Non-pigmented ciliary epithelial cell (primary cell): ENCODE measurements around the gene TNFRSF9.
"Not testable (repeated sequence)": the region's sequence is repeated elsewhere in the genome, so short reads cannot be mapped to it uniquely, and the experiment has no call there.

ENCODE experiments used
- DNase-seq: peaks from one replicate; pipeline ENCODE4 v3.0.0-alpha.2; 2010; ENCODE audit warnings: low read depth

The TNFRSF9 gene

GRCh38 chr1:7919880-7920279 lies 20.8 kb downstream of the TNFRSF9 start:
- no peak for DNase-seq

- not testable (repeated sequence) for DNase-seq
Observed at GRCh38 chr1:7917971-7918370, 22.7 kb downstream of the TNFRSF9 start.

DNA sequence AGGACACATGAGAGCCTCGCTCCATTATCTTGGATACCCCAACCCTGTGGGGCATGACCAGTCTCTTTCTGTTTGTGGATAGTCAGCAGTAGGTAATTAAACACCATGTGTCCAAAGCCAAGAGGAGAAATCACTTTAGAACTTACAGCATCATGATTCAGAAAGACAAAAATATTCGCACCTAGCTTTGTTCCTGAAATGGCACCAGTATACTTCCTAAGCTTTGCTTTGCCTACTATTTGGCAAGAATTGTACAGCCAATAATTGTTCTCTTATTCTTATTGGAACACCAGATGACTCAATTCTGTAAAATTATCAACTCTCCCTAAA lies 24.2 kb downstream of the TNFRSF9 start:
- no peak for DNase-seq

GRCh38 chr1:7915826-7916500 lies 24.7 kb downstream of the TNFRSF9 start:
- no peak for DNase-seq

DNA sequence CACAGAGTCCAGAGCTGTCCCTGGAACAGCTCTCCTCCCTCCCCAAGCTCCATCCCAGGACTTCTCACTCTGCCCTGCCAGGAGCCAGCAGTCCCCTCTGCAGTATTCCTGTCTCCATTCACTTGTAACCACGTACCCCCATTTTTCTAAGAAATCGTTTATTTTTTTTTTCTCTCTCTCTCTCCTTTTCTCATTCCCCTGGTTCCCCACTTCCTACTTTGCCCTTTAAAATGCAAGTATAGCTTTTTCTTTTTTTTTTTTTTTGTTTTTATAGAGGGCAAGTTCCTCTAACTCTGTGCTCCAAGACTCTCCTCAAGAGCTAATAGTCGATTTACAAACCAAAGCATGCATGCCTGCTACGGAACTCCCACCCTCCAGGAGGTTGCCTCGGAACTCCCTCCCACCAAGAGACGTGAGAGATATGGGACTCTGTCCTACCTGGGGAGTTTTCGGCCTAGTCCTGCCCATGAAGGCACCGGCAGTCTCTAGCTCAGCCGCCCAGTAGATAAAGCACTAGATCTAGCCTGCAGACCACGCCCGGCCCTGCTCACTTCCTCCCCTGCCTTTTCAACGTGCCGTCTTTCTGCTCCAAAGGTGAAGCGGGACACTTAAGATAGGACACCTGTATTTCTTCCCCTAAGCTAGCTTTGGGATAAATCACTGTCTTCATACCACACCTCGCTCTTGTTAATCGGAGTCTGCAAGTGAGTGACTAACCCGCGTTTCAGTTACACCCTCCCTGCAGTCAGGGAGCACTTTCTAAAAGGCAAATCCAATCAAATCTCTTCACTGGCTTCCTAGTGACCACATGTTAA lies 27.7 kb downstream of the TNFRSF9 start:
- DNase-seq: no peak

GRCh38 chr1:7912145-7912544 lies 28.5 kb downstream of the TNFRSF9 start:
- no peak for DNase-seq

- DNase-seq: no peak
Observed at GRCh38 chr1:7905262-7905661, 35.4 kb downstream of the TNFRSF9 start.

- no peak for DNase-seq
Observed at GRCh38 chr1:7902478-7903085, 38.1 kb downstream of the TNFRSF9 start.

DNA sequence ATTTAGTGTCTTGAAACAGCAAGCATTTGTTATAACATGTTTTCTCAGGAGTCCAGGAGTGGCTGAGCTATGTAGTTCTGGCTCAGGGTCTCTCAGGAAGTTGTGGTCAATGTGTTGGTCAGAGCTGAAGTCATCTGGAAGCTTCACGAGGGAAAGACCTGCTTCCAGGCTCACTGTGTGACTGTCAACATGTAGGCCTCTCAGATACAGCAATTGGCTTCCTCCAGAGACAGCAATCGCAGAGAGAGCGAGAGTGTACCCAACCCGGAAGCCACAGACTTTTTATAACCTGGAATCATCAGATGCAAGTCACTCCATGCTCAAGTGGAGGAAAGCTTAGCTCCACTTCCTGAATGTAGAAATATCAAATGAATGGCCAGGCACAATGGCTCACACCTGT lies 40.9 kb downstream of the TNFRSF9 start:
- no peak for DNase-seq

GRCh38 chr1:7898962-7899361 lies 41.7 kb downstream of the TNFRSF9 start:
- DNase-seq: no peak

- no peak for DNase-seq
Observed at GRCh38 chr1:7896994-7897393, 43.6 kb downstream of the TNFRSF9 start.

DNA sequence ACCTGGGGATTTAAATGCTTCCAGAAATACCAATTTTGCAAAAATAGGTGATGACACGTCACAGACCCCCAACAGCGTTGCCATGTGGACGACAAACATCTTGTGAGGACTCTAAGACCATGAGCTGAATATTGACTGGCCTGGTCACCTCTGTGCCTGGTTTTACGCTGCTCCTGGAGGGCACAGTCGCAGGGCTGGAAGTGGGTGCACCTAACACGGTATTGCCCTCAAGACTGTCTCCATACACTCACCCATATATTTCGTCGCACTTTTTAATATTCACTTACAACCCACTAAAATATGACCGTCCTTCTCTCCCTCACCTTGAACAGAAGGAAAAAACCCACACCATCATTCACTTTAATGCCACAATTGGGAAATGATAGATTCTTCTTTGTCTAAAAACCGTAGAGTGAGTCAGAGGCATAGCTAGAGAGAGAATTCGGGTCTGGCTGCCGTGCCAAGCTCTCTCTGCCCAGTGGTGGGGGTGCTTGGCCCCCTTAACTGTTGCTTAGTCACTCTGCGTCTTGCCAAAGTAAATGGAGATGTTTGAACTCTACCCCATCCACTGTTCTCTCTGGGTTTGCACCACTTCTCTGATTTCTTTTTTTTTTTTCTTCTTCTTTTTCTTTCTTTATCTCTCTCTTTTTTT lies 47.0 kb downstream of the TNFRSF9 start:
- no peak for DNase-seq

GRCh38 chr1:7891804-7892203 lies 48.8 kb downstream of the TNFRSF9 start:
- no peak for DNase-seq

- no peak for DNase-seq
Observed at GRCh38 chr1:7890853-7891252, 49.8 kb downstream of the TNFRSF9 start.

DNA sequence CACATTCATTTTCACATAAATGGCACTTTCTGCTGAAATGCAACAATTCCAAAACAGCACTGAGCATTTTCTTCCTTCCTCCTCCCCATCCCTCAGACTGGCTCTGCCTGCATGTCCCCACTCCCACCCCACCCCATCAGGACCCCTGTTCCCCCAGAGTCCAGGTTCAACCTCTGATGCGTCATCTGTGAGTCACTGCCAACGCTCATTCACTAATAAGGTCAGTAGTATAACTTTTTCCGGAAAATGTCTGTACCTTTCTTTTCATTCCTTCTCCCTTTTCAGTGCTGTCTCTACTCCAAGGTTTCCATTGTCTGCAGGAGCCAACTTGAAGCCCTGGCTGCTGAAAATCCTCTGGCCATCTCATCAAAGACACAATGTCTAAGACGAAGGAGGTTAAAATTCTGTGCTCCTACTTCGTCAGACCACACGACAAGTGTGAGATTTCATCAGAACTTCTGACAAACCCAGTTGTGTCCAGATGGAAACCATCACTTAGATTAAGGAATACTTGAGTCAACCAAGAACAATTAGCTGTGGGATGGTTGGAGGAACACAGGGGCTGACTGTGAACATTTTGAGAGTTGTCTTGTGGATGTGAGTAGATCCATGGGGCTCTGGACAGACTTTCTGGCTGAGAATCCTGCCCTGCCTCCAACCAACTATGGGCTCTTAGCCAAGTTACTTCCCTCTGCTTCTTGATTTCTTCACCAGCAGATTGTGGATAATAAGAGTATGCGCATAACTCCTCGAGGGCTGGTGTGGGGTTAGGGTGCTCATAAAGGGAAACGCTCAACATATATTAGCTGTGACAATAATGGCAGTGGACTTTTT lies 52.2 kb downstream of the TNFRSF9 start:
- no peak for DNase-seq

DNA sequence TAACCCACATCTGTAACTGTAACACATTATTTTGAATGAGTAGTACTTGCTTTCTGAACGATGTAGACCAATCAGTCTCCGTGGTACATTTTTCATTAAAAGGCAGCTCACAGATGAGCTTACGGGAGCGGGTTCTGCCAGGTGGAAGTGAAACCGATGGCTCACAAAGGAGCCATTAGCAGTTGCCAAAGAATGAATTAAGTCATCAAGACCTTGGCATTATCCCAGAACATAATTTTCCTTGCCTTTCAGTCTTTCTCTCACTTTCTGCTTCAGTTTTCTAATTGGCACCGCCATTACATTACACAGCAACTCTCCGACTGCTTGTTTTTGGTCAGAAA lies 54.3 kb downstream of the TNFRSF9 start:
- no peak for DNase-seq

DNA sequence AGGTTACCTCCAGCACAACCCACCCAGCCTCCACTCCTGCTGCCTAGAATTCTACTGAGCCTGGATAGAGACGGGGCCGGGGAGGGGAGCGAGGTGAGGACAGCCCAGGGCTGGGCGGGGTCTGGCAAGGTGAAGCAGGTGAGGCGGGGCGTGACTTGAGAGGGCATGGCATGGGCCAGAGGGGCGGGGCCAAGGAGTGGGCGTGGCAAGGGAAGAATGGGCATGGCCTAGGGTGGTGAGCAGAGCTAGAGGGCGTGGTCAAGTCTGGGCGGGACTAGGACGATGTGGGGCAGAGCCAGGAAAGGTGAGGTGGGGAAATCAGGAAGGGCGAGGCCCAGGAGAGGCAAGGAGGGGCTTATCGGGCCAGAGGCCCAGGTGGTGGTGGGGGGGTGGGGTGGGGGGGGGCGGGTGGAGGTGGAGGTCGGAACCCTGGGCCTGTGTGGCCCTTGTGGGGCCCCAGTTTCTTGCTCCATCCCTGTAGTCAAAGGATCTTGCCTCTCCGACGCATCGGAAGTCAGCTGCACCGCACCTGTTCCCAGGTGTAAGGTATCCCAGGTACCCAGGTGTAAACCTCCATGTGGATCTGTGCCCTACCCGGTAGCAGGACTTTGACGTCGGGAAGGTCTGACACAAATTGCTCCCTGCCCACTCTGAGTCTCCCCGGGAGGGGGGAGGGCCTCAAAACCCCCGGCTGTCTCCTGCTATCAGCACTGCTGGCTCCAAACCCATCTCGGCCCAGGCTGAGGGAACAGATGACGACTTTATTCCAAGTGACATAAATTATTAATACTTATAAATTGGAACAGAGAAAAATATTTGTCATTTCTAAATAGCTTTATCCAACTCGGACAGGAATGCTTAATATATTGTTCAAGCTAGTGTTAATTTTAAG lies 54.9 kb downstream of the TNFRSF9 start:
- DNase-seq: no peak

- DNase-seq: no peak
Observed at GRCh38 chr1:7884757-7885156, 55.9 kb downstream of the TNFRSF9 start.

GRCh38 chr1:7879228-7879627 lies 61.4 kb downstream of the TNFRSF9 start:
- DNase-seq: no peak

GRCh38 chr1:7878027-7878426 lies 62.6 kb downstream of the TNFRSF9 start:
- DNase-seq: no peak
